Measurements from ENCODE around the gene SYCE3.

SYCE3 gene

DNA sequence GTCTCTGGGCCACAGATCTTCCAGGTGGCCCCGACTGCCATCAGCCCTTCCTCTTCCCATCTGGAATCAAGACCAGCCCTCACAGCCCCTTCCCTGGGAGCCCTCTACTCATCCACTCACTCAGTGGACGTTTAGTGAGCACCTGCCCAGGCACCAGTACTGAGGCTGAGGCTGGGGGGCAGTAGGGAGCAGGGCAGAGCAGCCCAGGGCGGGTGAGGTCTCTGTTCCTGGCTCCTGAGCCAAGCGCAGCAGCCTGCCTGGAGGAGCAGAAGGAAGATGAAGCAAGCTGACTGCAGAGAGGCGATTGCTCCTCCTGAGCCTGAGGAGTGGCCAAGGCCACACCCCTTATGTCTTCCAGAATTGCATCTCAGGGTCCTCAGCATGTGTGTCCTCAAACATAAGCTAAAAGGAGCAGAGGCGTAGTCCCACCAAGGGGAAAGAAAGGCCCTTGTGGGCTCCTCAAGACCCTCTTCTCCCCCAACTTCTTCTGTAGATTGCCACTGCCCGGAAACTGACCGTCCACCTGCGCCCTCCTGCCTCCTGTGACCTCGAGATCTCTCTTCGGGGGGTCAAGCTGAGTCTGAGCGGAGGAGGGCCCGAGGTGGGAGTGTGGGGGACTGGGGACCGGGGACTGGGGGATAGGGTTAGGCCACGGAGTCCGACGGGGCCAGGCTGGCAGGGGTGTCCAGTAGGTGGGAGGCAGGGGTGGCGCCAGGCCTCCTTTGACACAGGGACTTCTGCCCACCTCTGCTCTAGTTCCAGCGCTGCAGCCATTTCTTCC lies 43.6 kb upstream of the SYCE3 start:
- no peak for TF ChIP-seq TOX (CRISPR knock-in tag; IDR thresholded peaks at IDR 0.05; ENCODE audit: borderline replicate concordance)
- no peak for TF ChIP-seq GLIS3 (CRISPR knock-in tag; IDR thresholded peaks at IDR 0.05)
- TF ChIP-seq CSDC2 (CRISPR knock-in tag; IDR thresholded peaks at IDR 0.05) = no peak
- TF ChIP-seq PPARA (CRISPR knock-in tag; IDR thresholded peaks at IDR 0.05; ENCODE audit: borderline replicate concordance) = no peak
- no peak for TF ChIP-seq ISL1 (CRISPR knock-in tag; IDR thresholded peaks at IDR 0.05)
- TF ChIP-seq, protein P1, sequence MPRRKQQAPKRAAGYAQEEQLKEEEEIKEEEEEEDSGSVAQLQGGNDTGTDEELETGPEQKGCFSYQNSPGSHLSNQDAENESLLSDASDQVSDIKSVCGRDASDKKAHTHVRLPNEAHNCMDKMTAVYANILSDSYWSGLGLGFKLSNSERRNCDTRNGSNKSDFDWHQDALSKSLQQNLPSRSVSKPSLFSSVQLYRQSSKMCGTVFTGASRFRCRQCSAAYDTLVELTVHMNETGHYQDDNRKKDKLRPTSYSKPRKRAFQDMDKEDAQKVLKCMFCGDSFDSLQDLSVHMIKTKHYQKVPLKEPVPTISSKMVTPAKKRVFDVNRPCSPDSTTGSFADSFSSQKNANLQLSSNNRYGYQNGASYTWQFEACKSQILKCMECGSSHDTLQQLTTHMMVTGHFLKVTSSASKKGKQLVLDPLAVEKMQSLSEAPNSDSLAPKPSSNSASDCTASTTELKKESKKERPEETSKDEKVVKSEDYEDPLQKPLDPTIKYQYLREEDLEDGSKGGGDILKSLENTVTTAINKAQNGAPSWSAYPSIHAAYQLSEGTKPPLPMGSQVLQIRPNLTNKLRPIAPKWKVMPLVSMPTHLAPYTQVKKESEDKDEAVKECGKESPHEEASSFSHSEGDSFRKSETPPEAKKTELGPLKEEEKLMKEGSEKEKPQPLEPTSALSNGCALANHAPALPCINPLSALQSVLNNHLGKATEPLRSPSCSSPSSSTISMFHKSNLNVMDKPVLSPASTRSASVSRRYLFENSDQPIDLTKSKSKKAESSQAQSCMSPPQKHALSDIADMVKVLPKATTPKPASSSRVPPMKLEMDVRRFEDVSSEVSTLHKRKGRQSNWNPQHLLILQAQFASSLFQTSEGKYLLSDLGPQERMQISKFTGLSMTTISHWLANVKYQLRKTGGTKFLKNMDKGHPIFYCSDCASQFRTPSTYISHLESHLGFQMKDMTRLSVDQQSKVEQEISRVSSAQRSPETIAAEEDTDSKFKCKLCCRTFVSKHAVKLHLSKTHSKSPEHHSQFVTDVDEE (CRISPR knock-in tag; IDR thresholded peaks at IDR 0.05) = no peak
- no peak for TF ChIP-seq ZNF8 (CRISPR knock-in tag; IDR thresholded peaks at IDR 0.05)
- no peak for TF ChIP-seq ZNF565 (CRISPR knock-in tag; conservative IDR thresholded peaks at IDR 0.05; ENCODE audit: low read depth)
- TF ChIP-seq, protein P2, sequence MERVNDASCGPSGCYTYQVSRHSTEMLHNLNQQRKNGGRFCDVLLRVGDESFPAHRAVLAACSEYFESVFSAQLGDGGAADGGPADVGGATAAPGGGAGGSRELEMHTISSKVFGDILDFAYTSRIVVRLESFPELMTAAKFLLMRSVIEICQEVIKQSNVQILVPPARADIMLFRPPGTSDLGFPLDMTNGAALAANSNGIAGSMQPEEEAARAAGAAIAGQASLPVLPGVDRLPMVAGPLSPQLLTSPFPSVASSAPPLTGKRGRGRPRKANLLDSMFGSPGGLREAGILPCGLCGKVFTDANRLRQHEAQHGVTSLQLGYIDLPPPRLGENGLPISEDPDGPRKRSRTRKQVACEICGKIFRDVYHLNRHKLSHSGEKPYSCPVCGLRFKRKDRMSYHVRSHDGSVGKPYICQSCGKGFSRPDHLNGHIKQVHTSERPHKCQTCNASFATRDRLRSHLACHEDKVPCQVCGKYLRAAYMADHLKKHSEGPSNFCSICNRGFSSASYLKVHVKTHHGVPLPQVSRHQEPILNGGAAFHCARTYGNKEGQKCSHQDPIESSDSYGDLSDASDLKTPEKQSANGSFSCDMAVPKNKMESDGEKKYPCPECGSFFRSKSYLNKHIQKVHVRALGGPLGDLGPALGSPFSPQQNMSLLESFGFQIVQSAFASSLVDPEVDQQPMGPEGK (CRISPR knock-in tag; IDR thresholded peaks at IDR 0.05; ENCODE audit: borderline replicate concordance) = no peak
- TF ChIP-seq ESRRG (CRISPR knock-in tag; IDR thresholded peaks at IDR 0.05) = no peak
- TF ChIP-seq, protein P3, sequence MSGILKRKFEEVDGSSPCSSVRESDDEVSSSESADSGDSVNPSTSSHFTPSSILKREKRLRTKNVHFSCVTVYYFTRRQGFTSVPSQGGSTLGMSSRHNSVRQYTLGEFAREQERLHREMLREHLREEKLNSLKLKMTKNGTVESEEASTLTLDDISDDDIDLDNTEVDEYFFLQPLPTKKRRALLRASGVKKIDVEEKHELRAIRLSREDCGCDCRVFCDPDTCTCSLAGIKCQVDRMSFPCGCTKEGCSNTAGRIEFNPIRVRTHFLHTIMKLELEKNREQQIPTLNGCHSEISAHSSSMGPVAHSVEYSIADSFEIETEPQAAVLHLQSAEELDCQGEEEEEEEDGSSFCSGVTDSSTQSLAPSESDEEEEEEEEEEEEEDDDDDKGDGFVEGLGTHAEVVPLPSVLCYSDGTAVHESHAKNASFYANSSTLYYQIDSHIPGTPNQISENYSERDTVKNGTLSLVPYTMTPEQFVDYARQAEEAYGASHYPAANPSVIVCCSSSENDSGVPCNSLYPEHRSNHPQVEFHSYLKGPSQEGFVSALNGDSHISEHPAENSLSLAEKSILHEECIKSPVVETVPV (CRISPR knock-in tag; IDR thresholded peaks at IDR 0.05) = no peak
- TF ChIP-seq ZC3H10 (CRISPR knock-in tag; IDR thresholded peaks at IDR 0.05) = no peak
- TF ChIP-seq RARB (CRISPR knock-in tag; IDR thresholded peaks at IDR 0.05) = no peak
- TF ChIP-seq TCF4 (CRISPR knock-in tag; IDR thresholded peaks at IDR 0.05; ENCODE audit: borderline replicate concordance) = no peak
- no peak for TF ChIP-seq SNAI2 (CRISPR knock-in tag; IDR thresholded peaks at IDR 0.05)
- TF ChIP-seq ZFP3 (CRISPR knock-in tag; IDR thresholded peaks at IDR 0.05) = no peak
- ATAC-seq = no peak

DNA sequence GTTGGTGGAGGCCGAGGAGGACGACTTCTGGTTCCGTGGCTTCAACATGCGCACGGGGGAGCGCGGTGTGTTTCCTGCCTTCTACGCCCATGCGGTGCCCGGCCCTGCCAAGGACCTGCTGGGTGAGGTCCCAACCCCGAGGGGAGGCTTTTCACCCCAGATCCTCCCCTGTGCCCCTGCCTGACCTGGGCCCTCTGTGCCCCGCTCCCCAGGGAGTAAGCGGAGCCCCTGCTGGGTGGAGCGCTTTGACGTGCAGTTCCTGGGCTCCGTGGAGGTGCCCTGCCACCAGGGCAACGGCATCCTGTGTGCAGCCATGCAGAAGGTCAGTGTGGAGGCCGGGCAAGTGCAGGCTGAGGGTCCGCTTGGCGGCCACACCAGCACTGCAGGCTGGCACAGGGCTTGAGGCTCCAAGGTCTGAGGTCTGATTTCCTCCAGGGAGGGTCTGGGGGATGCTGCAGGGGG lies 42.9 kb upstream of the SYCE3 start:
- no peak for ATAC-seq
- TF ChIP-seq BACH2 (CRISPR knock-in tag; IDR thresholded peaks at IDR 0.05; ENCODE audit: borderline replicate concordance) = no peak
- no peak for TF ChIP-seq CSDC2 (CRISPR knock-in tag; IDR thresholded peaks at IDR 0.05)
- TF ChIP-seq ZNF70 (CRISPR knock-in tag; IDR thresholded peaks at IDR 0.05) = no peak
- TF ChIP-seq, protein P1 (CRISPR knock-in tag; IDR thresholded peaks at IDR 0.05) = no peak
- TF ChIP-seq, protein P2 (CRISPR knock-in tag; IDR thresholded peaks at IDR 0.05; ENCODE audit: borderline replicate concordance) = no peak
- no peak for TF ChIP-seq TCF4 (CRISPR knock-in tag; IDR thresholded peaks at IDR 0.05; ENCODE audit: borderline replicate concordance)
- TF ChIP-seq, protein P4, sequence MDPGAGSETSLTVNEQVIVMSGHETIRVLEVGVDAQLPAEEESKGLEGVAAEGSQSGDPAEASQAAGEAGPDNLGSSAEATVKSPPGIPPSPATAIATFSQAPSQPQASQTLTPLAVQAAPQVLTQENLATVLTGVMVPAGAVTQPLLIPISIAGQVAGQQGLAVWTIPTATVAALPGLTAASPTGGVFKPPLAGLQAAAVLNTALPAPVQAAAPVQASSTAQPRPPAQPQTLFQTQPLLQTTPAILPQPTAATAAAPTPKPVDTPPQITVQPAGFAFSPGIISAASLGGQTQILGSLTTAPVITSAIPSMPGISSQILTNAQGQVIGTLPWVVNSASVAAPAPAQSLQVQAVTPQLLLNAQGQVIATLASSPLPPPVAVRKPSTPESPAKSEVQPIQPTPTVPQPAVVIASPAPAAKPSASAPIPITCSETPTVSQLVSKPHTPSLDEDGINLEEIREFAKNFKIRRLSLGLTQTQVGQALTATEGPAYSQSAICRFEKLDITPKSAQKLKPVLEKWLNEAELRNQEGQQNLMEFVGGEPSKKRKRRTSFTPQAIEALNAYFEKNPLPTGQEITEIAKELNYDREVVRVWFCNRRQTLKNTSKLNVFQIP (CRISPR knock-in tag; IDR thresholded peaks at IDR 0.05; ENCODE audit: borderline replicate concordance, low read depth) = no peak
- no peak for TF ChIP-seq GLIS3 (CRISPR knock-in tag; IDR thresholded peaks at IDR 0.05)
- no peak for TF ChIP-seq ZNF565 (CRISPR knock-in tag; conservative IDR thresholded peaks at IDR 0.05; ENCODE audit: low read depth)
- no peak for TF ChIP-seq ZC3H10 (CRISPR knock-in tag; IDR thresholded peaks at IDR 0.05)
- TF ChIP-seq TOX (CRISPR knock-in tag; IDR thresholded peaks at IDR 0.05; ENCODE audit: borderline replicate concordance) = no peak
- no peak for TF ChIP-seq ESRRG (CRISPR knock-in tag; IDR thresholded peaks at IDR 0.05)
- TF ChIP-seq OSR1 (CRISPR knock-in tag; IDR thresholded peaks at IDR 0.05) = no peak
- TF ChIP-seq PPARA (CRISPR knock-in tag; IDR thresholded peaks at IDR 0.05; ENCODE audit: borderline replicate concordance) = no peak

All from SK-N-SH treated with all-trans-retinoic acid at 6 μM for 48 hours (cell line).